Loucy (cell line): ENCODE measurements around the gene SPEG.

Experiments used
- H2AFZ ChIP-seq: fragments of 200-600 bp; sonication (generic); 2 replicates; pipeline ENCODE4 v1.6.0; 2016; ENCODE audit warnings: antibody characterized with exemption, mild to moderate bottlenecking, low read length, moderate library complexity
- H3F3A ChIP-seq: fragments of 200-600 bp; 2 replicates; pipeline ENCODE4 v1.6.0; 2016; ENCODE audit warnings: antibody characterized with exemption, low read depth, mild to moderate bottlenecking
- H3K27me3 ChIP-seq: fragments of 200-600 bp; sonication (generic); 2 replicates; pipeline ENCODE4 v1.6.1; 2014; ENCODE audit warnings: low read length, mild to moderate bottlenecking; ENCODE audit not compliant: insufficient read depth, poor library complexity, severe bottlenecking
- H3K36me3 ChIP-seq: fragments of 200-600 bp; sonication (generic); 2 replicates; pipeline ENCODE4 v1.6.1; 2016; ENCODE audit warnings: low read length; ENCODE audit not compliant: insufficient read depth
- H3K4me1 ChIP-seq: fragments of 200-600 bp; sonication (generic); 2 replicates; pipeline ENCODE4 v1.5.1; 2014; ENCODE audit warnings: low read length, mild to moderate bottlenecking; ENCODE audit not compliant: insufficient read depth, poor library complexity, severe bottlenecking
- H3K4me2 ChIP-seq: fragments of 200-600 bp; sonication (generic); 2 replicates; pipeline ENCODE4 v1.6.0; 2014; ENCODE audit warnings: antibody characterized with exemption, low read length, low read depth, mild to moderate bottlenecking; ENCODE audit not compliant: poor library complexity, severe bottlenecking
- H3K4me3 ChIP-seq: fragments of 200-600 bp; sonication (generic); 2 replicates; pipeline ENCODE4 v1.5.1; 2014; ENCODE audit warnings: low read length, mild to moderate bottlenecking, mixed read lengths; ENCODE audit not compliant: poor library complexity, severe bottlenecking
- H3K79me2 ChIP-seq: fragments of 200-600 bp; sonication (generic); 2 replicates; pipeline ENCODE4 v1.6.1; 2014; ENCODE audit warnings: low read length; ENCODE audit not compliant: insufficient read depth
- H3K9ac ChIP-seq: fragments of 200-600 bp; sonication (generic); 2 replicates; pipeline ENCODE4 v1.6.0; 2014; ENCODE audit warnings: mild to moderate bottlenecking, low read depth, low read length, moderate library complexity; ENCODE audit not compliant: poor library complexity, severe bottlenecking
- H3K9me2 ChIP-seq: fragments of 200-600 bp; sonication (generic); replicated peaks from 2 replicates; pipeline ENCODE4 v1.6.1; 2016; ENCODE audit warnings: low read depth, low read length, mixed read lengths
- H3K9me3 ChIP-seq: fragments of 200-600 bp; sonication (generic); 2 replicates; pipeline ENCODE4 v1.6.1; 2014; ENCODE audit warnings: mild to moderate bottlenecking, antibody characterized with exemption, low read length, low read depth; ENCODE audit not compliant: insufficient read depth
- H4K20me1 ChIP-seq: fragments of 200-600 bp; sonication (generic); 2 replicates; pipeline ENCODE4 v1.6.0; 2014; ENCODE audit warnings: antibody characterized with exemption, low read length, mild to moderate bottlenecking; ENCODE audit not compliant: insufficient read depth, poor library complexity, severe bottlenecking
- EZH2phosphoT487 ChIP-seq: fragments of 200-600 bp; IDR thresholded peaks from 2 replicates; pipeline ENCODE4 v1.6.1; 2018; ENCODE audit warnings: antibody characterized with exemption, mild to moderate bottlenecking, moderate library complexity, borderline replicate concordance
- TF ChIP-seq, protein P1 (sequence below): fragments of 200-600 bp; sonication (generic); conservative IDR thresholded peaks from 2 replicates; pipeline ENCODE4 v1.5.1; 2014; ENCODE audit warnings: mild to moderate bottlenecking, antibody characterized with exemption, low read length

Gene SPEG

DNA sequence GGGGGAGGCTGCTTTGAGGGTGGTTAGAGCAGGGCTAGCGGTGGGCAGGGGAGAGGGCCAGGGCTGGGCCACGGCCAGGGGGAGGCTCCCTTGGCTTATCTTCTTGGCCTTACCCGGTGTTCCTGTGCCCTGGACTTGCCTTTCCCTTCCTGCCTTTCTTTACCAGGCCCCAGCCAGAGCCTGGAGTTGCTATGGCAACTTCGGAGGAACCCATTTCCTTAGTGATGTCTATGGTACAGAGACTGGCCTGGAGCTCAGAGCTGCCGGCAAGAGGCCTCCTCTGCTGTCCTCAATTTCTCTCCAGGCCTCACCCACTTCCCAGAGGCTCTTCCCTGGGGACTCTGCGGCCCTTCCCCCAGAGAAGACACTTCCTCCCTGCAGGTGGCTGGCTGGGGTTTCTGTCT, 11.5 kb downstream of the SPEG start:
- peak overlapping the region; percentile 12 for H3K4me2 ChIP-seq
- no peak overlapping the region for H3K4me3 ChIP-seq
- no peaks in the 10 kb centered on the region for H3K27me3 ChIP-seq
- no peaks in the 10 kb centered on the region for H3F3A ChIP-seq
- H3K9me2 ChIP-seq, result no peaks in the 10 kb centered on the region
- no peaks in the 10 kb centered on the region for H3K79me2 ChIP-seq
- TF ChIP-seq, protein P1, sequence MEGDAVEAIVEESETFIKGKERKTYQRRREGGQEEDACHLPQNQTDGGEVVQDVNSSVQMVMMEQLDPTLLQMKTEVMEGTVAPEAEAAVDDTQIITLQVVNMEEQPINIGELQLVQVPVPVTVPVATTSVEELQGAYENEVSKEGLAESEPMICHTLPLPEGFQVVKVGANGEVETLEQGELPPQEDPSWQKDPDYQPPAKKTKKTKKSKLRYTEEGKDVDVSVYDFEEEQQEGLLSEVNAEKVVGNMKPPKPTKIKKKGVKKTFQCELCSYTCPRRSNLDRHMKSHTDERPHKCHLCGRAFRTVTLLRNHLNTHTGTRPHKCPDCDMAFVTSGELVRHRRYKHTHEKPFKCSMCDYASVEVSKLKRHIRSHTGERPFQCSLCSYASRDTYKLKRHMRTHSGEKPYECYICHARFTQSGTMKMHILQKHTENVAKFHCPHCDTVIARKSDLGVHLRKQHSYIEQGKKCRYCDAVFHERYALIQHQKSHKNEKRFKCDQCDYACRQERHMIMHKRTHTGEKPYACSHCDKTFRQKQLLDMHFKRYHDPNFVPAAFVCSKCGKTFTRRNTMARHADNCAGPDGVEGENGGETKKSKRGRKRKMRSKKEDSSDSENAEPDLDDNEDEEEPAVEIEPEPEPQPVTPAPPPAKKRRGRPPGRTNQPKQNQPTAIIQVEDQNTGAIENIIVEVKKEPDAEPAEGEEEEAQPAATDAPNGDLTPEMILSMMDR, result no peak
- no peak for TF ChIP-seq EZH2phosphoT487
- H3K9ac ChIP-seq, result no peak overlapping the region
- no peaks in the 10 kb centered on the region for H3K36me3 ChIP-seq
- H3K4me1 ChIP-seq, result peaks cover 9% of the 10 kb centered on the region
- H3K9me3 ChIP-seq, result no peaks in the 10 kb centered on the region
- no peak overlapping the region for H2AFZ ChIP-seq
- H4K20me1 ChIP-seq, result no peaks in the 10 kb centered on the region

DNA sequence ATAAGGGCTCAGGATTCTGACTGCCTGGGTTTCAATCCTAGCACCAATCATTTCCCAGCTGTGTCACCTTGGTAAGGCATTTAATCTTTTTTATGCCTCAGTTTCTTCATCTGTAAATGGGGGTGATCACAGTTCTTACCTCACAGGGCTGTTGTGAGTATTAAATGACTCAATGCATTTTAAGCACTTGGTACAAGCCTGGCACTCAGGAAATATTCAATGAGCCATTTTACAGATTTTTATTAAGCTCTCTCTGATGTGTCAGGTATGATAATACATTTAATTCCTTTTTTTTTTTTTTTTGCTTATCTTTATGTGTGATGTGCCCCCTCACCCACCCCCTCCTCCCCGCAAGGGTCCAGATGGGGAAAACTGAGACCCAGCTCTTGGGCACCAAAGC, 12.0 kb downstream of the SPEG start:
- no peak overlapping the region for H3K9ac ChIP-seq
- H3K9me2 ChIP-seq, result no peaks in the 10 kb centered on the region
- H3K79me2 ChIP-seq, result no peaks in the 10 kb centered on the region
- H3K4me1 ChIP-seq, result peaks cover 9% of the 10 kb centered on the region
- no peaks in the 10 kb centered on the region for H4K20me1 ChIP-seq
- no peaks in the 10 kb centered on the region for H3K36me3 ChIP-seq
- no peaks in the 10 kb centered on the region for H3F3A ChIP-seq
- no peak for TF ChIP-seq EZH2phosphoT487
- TF ChIP-seq, protein P1, result no peak
- no peaks in the 10 kb centered on the region for H3K9me3 ChIP-seq
- peak overlapping the region; percentile 12 for H3K4me2 ChIP-seq
- H2AFZ ChIP-seq, result no peak overlapping the region
- H3K27me3 ChIP-seq, result no peaks in the 10 kb centered on the region
- no peak overlapping the region for H3K4me3 ChIP-seq

DNA sequence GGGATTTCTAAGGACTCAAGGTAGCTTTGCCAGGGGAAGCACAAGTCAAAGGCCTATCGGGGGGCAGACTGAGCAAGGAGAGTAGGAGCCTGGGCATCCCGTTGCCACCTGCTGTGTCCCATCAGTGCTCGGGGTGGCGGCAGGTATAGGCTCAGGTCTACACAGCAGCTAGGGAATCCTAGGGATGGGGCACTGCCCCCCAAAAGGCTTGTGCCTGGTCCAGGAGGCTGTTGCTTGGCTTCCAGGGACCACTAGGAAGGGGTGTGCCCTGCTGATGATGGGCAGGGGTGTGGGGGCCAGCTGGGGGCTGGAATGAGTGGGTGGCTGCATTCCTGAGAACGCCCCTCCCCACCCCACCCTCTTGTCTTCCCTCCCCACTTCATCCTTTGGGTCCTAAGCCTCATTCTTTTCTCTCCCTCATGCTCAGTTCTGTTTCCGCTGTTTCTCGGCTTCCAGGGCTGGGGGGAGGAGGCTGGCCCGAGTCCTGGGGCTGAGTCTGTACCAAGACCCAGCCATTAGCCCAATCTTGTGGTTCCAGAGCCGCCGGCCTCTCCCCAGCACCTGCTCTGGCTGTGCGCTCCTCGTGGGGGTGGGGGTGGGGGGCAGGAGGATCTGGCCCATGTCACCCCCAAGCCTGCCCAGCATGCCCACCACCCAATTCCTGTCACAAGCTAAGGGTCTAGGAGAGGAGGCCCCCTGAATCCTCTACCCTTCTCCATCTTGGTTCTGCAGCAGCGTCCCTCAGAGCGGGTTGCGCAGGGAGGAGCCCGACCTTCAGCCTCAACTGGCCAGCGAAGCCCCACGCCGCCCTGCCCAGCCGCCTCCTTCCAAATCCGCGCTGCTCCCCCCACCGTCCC, 12.8 kb downstream of the SPEG start:
- TF ChIP-seq EZH2phosphoT487, result no peak
- TF ChIP-seq, protein P1, result no peak
- Histone ChIP-seq H3K9ac (no peak overlapping the region), H4K20me1 (no peaks in the 10 kb centered on the region), H3K4me2 (no peak overlapping the region), H3K9me2 (no peaks in the 10 kb centered on the region), H3K4me3 (no peak overlapping the region), H3K27me3 (no peaks in the 10 kb centered on the region), H3K79me2 (no peaks in the 10 kb centered on the region), H3K36me3 (no peaks in the 10 kb centered on the region), H3F3A (no peaks in the 10 kb centered on the region), H2AFZ (no peak overlapping the region), H3K4me1 (peaks cover 9% of the 10 kb centered on the region), H3K9me3 (no peaks in the 10 kb centered on the region)
